SK-N-SH (cell line): ENCODE results near the gene CCDC69. TPM values are rescaled to one million over a fixed set of nuclear protein-coding genes. Genes with fewer than 3 reads are reported as not detected.

ENCODE experiments used
- CTCF ChIA-PET: fragments of 300-600, 350-600 bp; formaldehyde crosslinking; extraction: SDS; loops from one replicate; lab custom pipeline; 2021; lab: Yijun Ruan, JAX
- POLR2A ChIA-PET: fragments of 350-600 bp; sonication (Branson Sonifier 250); formaldehyde crosslinking; extraction: SDS; loops from one replicate; lab custom pipeline; 2020; ENCODE audit warnings: antibody characterized with exemption, inconsistent platforms; lab: Yijun Ruan, JAX
- DNase-seq: peaks from one replicate; pipeline ENCODE4 v3.0.0; 2012
- H2AFZ ChIP-seq: fragments of 200-600 bp; sonication (generic); 2 replicates; pipeline ENCODE4 v1.8.1; 2016; ENCODE audit warnings: antibody characterized with exemption, mild to moderate bottlenecking, low read depth
- H3F3A ChIP-seq: fragments of 200-600 bp; sonication (generic); replicated peaks from 2 replicates; pipeline ENCODE3; 2016; ENCODE audit warnings: antibody characterized with exemption, mild to moderate bottlenecking; ENCODE audit not compliant: insufficient read depth
- H3K27ac ChIP-seq, 2 experiments: fragments of 200-500 bp in 1 of 2; fragments of 200-600 bp in 1 of 2; sonication (Bioruptor generic) in 1 of 2; sonication (generic), shearing (Covaris generic) in 1 of 2; 2 replicates each; pipeline versions ENCODE4 v1.5.1 to v1.6.1; 2014 to 2016; ENCODE audit warnings: low read depth in 2 of 2, inconsistent platforms in 1 of 2, low read length in 1 of 2, mild to moderate bottlenecking in 1 of 2, mixed read lengths in 1 of 2
- H3K27me3 ChIP-seq: fragments of 200-600 bp; sonication (generic), shearing (Covaris generic); 2 replicates; pipeline ENCODE4 v1.6.1; 2016; ENCODE audit warnings: mixed run types; ENCODE audit not compliant: insufficient read depth
- H3K36me3 ChIP-seq, 2 experiments: fragments of 200-500 bp in 1 of 2; fragments of 200-600 bp in 1 of 2; sonication (Bioruptor generic) in 1 of 2; sonication (generic) in 1 of 2; replicated peaks in 1 of 2; 2 replicates each; pipeline versions ENCODE3 to v1.5.1; 2014 to 2016; ENCODE audit warnings: low read length in 1 of 2, mild to moderate bottlenecking in 1 of 2; ENCODE audit not compliant: insufficient read depth in 2 of 2, control insufficient read depth in 1 of 2
- H3K4me1 ChIP-seq, 2 experiments: fragments of 200-500 bp in 1 of 2; fragments of 200-600 bp in 1 of 2; sonication (Bioruptor generic) in 1 of 2; sonication (generic), shearing (Covaris generic) in 1 of 2; 2 replicates each; pipeline versions ENCODE4 v1.5.1 to v1.6.1; 2014 to 2016; ENCODE audit warnings: low read depth in 1 of 2, low read length in 1 of 2, mixed run types in 1 of 2; ENCODE audit not compliant: insufficient read depth in 2 of 2, control insufficient read depth in 1 of 2
- H3K4me2 ChIP-seq: fragments of 200-600 bp; sonication (generic), shearing (Covaris generic); 2 replicates; pipeline ENCODE4 v1.6.1; 2017; ENCODE audit warnings: mixed run types
- H3K4me3 ChIP-seq, 2 experiments: fragments of 200-500 bp in 1 of 2; fragments of 200-600 bp in 1 of 2; sonication (Bioruptor generic) in 1 of 2; sonication (generic), shearing (Covaris generic) in 1 of 2; 2 replicates each; pipeline versions ENCODE4 v1.5.1 to v1.8.1; 2014 to 2016; ENCODE audit warnings: low read depth in 2 of 2, inconsistent platforms in 1 of 2, low read length in 1 of 2, mild to moderate bottlenecking in 1 of 2, mixed read lengths in 1 of 2, moderate library complexity in 1 of 2
- H3K79me2 ChIP-seq: fragments of 200-600 bp; sonication (generic); 2 replicates; pipeline ENCODE4 v1.8.1; 2017; ENCODE audit warnings: mild to moderate bottlenecking; ENCODE audit not compliant: insufficient read depth
- H3K9ac ChIP-seq: fragments of 200-600 bp; sonication (generic); 2 replicates; pipeline ENCODE4 v1.6.1; 2017; ENCODE audit warnings: mixed run types
- H3K9me2 ChIP-seq: fragments of 200-600 bp; sonication (generic); 2 replicates; pipeline ENCODE4 v1.6.1; 2017; ENCODE audit warnings: mixed run types
- H3K9me3 ChIP-seq: fragments of 200-600 bp; sonication (generic); 2 replicates; pipeline ENCODE4 v1.6.1; 2017; ENCODE audit warnings: mixed run types, mild to moderate bottlenecking, moderate library complexity
- H4K20me1 ChIP-seq: fragments of 200-600 bp; sonication (generic); 2 replicates; pipeline ENCODE4 v1.6.1; 2017; ENCODE audit warnings: mild to moderate bottlenecking, mixed run types; ENCODE audit not compliant: insufficient read depth
- EP300 ChIP-seq, 2 experiments: IDR thresholded peaks; 2 replicates each; pipeline versions ENCODE4 v1.4.0 to v1.6.1; 2012; ENCODE audit warnings: borderline replicate concordance in 1 of 2, low read depth in 1 of 2, low read length in 1 of 2
- EZH2phosphoT487 ChIP-seq: fragments of 200-600 bp; sonication (generic); IDR thresholded peaks from 2 replicates; pipeline ENCODE4 v1.6.1; 2017; ENCODE audit warnings: low read depth, mixed run types, mild to moderate bottlenecking, antibody characterized with exemption, moderate library complexity, borderline replicate concordance
- FOSL2 ChIP-seq: IDR thresholded peaks from 2 replicates; pipeline ENCODE4 v1.4.0; 2012; ENCODE audit warnings: low read depth, mild to moderate bottlenecking, moderate library complexity, borderline replicate concordance
- FOXJ3 ChIP-seq: sonication (generic); formaldehyde crosslinking; IDR thresholded peaks from 2 replicates; pipeline ENCODE4 v1.5.1; 2020; ENCODE audit warnings: mild to moderate bottlenecking, missing genetic modification reagents
- FOXM1 ChIP-seq: IDR thresholded peaks from 2 replicates; pipeline ENCODE4 v1.4.0; 2012; ENCODE audit warnings: low read depth, mild to moderate bottlenecking
- GABPA ChIP-seq: IDR thresholded peaks from 2 replicates; pipeline ENCODE4 v1.4.0; 2012; ENCODE audit warnings: low read depth, mild to moderate bottlenecking
- GATA2 ChIP-seq: sonication (generic); formaldehyde crosslinking; IDR thresholded peaks from 2 replicates; pipeline ENCODE4 v1.5.0; 2020; ENCODE audit warnings: mild to moderate bottlenecking, missing genetic modification reagents
- JUND ChIP-seq: IDR thresholded peaks from 2 replicates; pipeline ENCODE4 v1.4.0; 2012
- MAX ChIP-seq: IDR thresholded peaks from 2 replicates; pipeline ENCODE4 v1.4.0; 2012; ENCODE audit warnings: low read depth
- MXI1 ChIP-seq: IDR thresholded peaks from 2 replicates; pipeline ENCODE4 v1.6.1; 2012; ENCODE audit warnings: mild to moderate bottlenecking, low read depth, low read length, improper control_type of control experiment
- NFIC ChIP-seq: IDR thresholded peaks from 2 replicates; pipeline ENCODE4 v1.4.0; 2012; ENCODE audit warnings: borderline replicate concordance
- POLR2AphosphoS5 ChIP-seq: IDR thresholded peaks from 2 replicates; pipeline ENCODE4 v1.6.1; 2012; ENCODE audit warnings: low read depth, low read length
- RCOR1 ChIP-seq: fragments of 150-350 bp; IDR thresholded peaks from 2 replicates; pipeline ENCODE4 v1.6.1; 2017; ENCODE audit warnings: antibody characterized with exemption, low read length
- REST ChIP-seq: IDR thresholded peaks from 2 replicates; pipeline ENCODE4 v1.6.1; 2012; ENCODE audit warnings: mild to moderate bottlenecking, low read depth, low read length, moderate library complexity
- RFX5 ChIP-seq: IDR thresholded peaks from 2 replicates; pipeline ENCODE4 v1.6.1; 2012; ENCODE audit warnings: mild to moderate bottlenecking, improper control_type of control experiment, low read length
- RXRA ChIP-seq: IDR thresholded peaks from 2 replicates; pipeline ENCODE4 v1.4.0; 2012; ENCODE audit warnings: low read depth, mild to moderate bottlenecking, borderline replicate concordance
- SIN3A ChIP-seq: IDR thresholded peaks from 2 replicates; pipeline ENCODE4 v1.6.1; 2012; ENCODE audit warnings: low read depth, mild to moderate bottlenecking, low read length, moderate library complexity, borderline replicate concordance
- TAF1 ChIP-seq: IDR thresholded peaks from 2 replicates; pipeline ENCODE4 v1.6.1; 2012; ENCODE audit warnings: low read depth, mild to moderate bottlenecking, low read length, moderate library complexity, borderline replicate concordance
- TCF12 ChIP-seq: IDR thresholded peaks from 2 replicates; pipeline ENCODE4 v1.4.0; 2012
- TEAD4 ChIP-seq: IDR thresholded peaks from 2 replicates; pipeline ENCODE4 v1.4.0; 2012; ENCODE audit warnings: mild to moderate bottlenecking, borderline replicate concordance; ENCODE audit not compliant: insufficient read depth
- USF1 ChIP-seq: IDR thresholded peaks from 2 replicates; pipeline ENCODE4 v1.4.0; 2012; ENCODE audit warnings: low read depth, borderline replicate concordance
- USF2 ChIP-seq: fragments of 150-350 bp; IDR thresholded peaks from 2 replicates; pipeline ENCODE4 v1.6.1; 2017; ENCODE audit warnings: antibody characterized with exemption, low read length, low read depth, borderline replicate concordance
- YY1 ChIP-seq: IDR thresholded peaks from 2 replicates; pipeline ENCODE4 v1.4.0; 2012; ENCODE audit warnings: low read depth, mild to moderate bottlenecking
- ZBTB33 ChIP-seq: IDR thresholded peaks from 2 replicates; pipeline ENCODE4 v1.4.0; 2012; ENCODE audit warnings: low read depth, borderline replicate concordance
- WGBS: methylation state at CpG from one replicate; pipeline ENCODE4 v1.1.6; 2017; ENCODE audit warnings: low lambda C conversion rate; 5-methylcytosine and 5-hydroxymethylcytosine counted together
- polyA plus RNA-seq, 3 experiments: library from polyadenylated mRNA; depleted of rRNA; stranded (reverse); fragments of >200 nt; gene quantifications; 2 replicates each; pipeline ENCODE4 v1.2.3, GENCODE V29; 2012

The CCDC69 gene
- polyA plus RNA-seq, 1 of the 3 experiments (the other 2 are of a cell fraction): 0.38 TPM

- no peak overlapping the region for H2AFZ ChIP-seq
- TF ChIP-seq MAX (no peak), TEAD4 (no peak), FOSL2 (no peak), SIN3A (no peak), TCF12 (no peak), MXI1 (no peak), ZBTB33 (no peak), USF2 (no peak), GABPA (no peak), FOXJ3 (no peak), POLR2AphosphoS5 (no peak), TAF1 (no peak), NFIC (no peak), EZH2phosphoT487 (no peak), USF1 (no peak), YY1 (no peak), RXRA (no peak), FOXM1 (no peak), JUND (no peak), RFX5 (no peak), EP300 (IDR thresholded peaks at IDR 0.05; ENCODE audit: borderline replicate concordance in 1 of 2, low read depth in 1 of 2, low read length in 1 of 2) (no peak), RCOR1 (no peak), GATA2 (CRISPR knock-in tag) (no peak), REST (no peak)
Observed at GRCh38 chr5:151164687-151165392, 59.1 kb downstream of the CCDC69 start.

More at GRCh38 chr5:151164687-151165392, 59.1 kb downstream of the CCDC69 start:
- Histone ChIP-seq H3K27me3 (no peaks in the 10 kb centered on the region; the same call in 1 of the 2 replicates), H3K4me1 (no peaks in the 10 kb centered on the region), H4K20me1 (no peaks in the 10 kb centered on the region), H3K9me3 (no peaks in the 10 kb centered on the region), H3K9ac (no peak overlapping the region), H3K79me2 (no peaks in the 10 kb centered on the region), H3F3A (no peaks in the 10 kb centered on the region), H3K4me3 (peak overlapping the region in 1 of 2 experiments; percentile 34; a peak in 1 of 4 replicates), H3K9me2 (no peaks in the 10 kb centered on the region), H3K36me3 (no peaks in the 10 kb centered on the region), H3K27ac (no peak overlapping the region), H3K4me2 (no peak overlapping the region)
- ChIA-PET CTCF (interaction anchor here (0.6 to 13.8 kb wide), 45 partner anchors 8 to 494 kb away, joined by 3 to 540 read pairs (median 4); partner anchors contain the start of genes ANXA6, CCDC69 and TNIP1), POLR2A (interaction anchor here (0.6 to 1.7 kb wide), 2 partner anchors 39 to 99 kb away, joined by 3 to 8 read pairs; no protein-coding TSS in a partner anchor)
- 33% methylated on average over 8 of the region's 8 CpGs for WGBS
- DNase-seq: peak; percentile 76
